ENCODE measurements around the gene S100A7A. TPM values are rescaled to one million over a fixed set of nuclear protein-coding genes. Genes with fewer than 3 reads are reported as not detected.

S100A7A gene
- total RNA-seq, 1 experiment from 2014 or later: not detected

- no peak for DNase-seq (ENCODE audit: low read depth in 1 of 2, low spot score in 2 of 2)
- no peak overlapping the region for H3K27ac ChIP-seq
- peaks cover 7% of the 10 kb centered on the region; the same call in 1 of the 2 replicates for H3K27me3 ChIP-seq (replicated peaks)
- no peak overlapping the region for H3K4me3 ChIP-seq
- H3K9me3 ChIP-seq (replicated peaks): no peaks in the 10 kb centered on the region
- H3K4me1 ChIP-seq (replicated peaks): no peaks in the 10 kb centered on the region
- H3K36me3 ChIP-seq: no peaks in the 10 kb centered on the region
Observed at GRCh38 chr1:153389401-153389800, 26.9 kb upstream of the S100A7A start.

- H3K27ac ChIP-seq: no peak overlapping the region
- peaks cover 7% of the 10 kb centered on the region; the same call in 1 of the 2 replicates for H3K27me3 ChIP-seq (replicated peaks)
- H3K9me3 ChIP-seq (replicated peaks): no peaks in the 10 kb centered on the region
- H3K36me3 ChIP-seq: no peaks in the 10 kb centered on the region
- DNase-seq (ENCODE audit: low read depth in 1 of 2, low spot score in 2 of 2): no peak
- H3K4me3 ChIP-seq: no peak overlapping the region
- H3K4me1 ChIP-seq (replicated peaks): no peaks in the 10 kb centered on the region
Observed at GRCh38 chr1:153389973-153390879, 26.1 kb upstream of the S100A7A start.

GRCh38 chr1:153390938-153391710 is 25.2 kb upstream of the S100A7A start, which contains the start of gene S100A8:
TSS of gene S100A8 (minus strand) at chr1:153391073. CDS start at chr1:153390535, 538 bp downstream.
- H3K27me3 ChIP-seq (replicated peaks): peaks cover 12% of the 10 kb centered on the region
- no peaks in the 10 kb centered on the region for H3K9me3 ChIP-seq (replicated peaks)
- H3K36me3 ChIP-seq: no peaks in the 10 kb centered on the region
- H3K27ac ChIP-seq: no peak within 1 kb of the TSS
- no peak within 1 kb of the TSS for H3K4me3 ChIP-seq
- H3K4me1 ChIP-seq (replicated peaks): no peaks in the 10 kb centered on the region
- DNase-seq (ENCODE audit: low read depth in 1 of 2, low spot score in 2 of 2): no peak

- H3K27me3 ChIP-seq (replicated peaks): peaks cover 20% of the 10 kb centered on the region
- DNase-seq (ENCODE audit: low read depth in 1 of 2, low spot score in 2 of 2): no peak
- H3K9me3 ChIP-seq (replicated peaks): no peaks in the 10 kb centered on the region
- H3K4me3 ChIP-seq: no peak overlapping the region
- H3K27ac ChIP-seq: no peak overlapping the region
- H3K36me3 ChIP-seq: no peaks in the 10 kb centered on the region
- no peaks in the 10 kb centered on the region for H3K4me1 ChIP-seq (replicated peaks)
Observed at GRCh38 chr1:153392258-153392657, 24.1 kb upstream of the S100A7A start.

GRCh38 chr1:153392822-153393221 is 23.5 kb upstream of the S100A7A start:
- Histone ChIP-seq H3K27ac (no peak overlapping the region), H3K9me3 (replicated peaks) (no peaks in the 10 kb centered on the region), H3K27me3 (replicated peaks) (peaks cover 20% of the 10 kb centered on the region; the same call in 1 of the 2 replicates), H3K4me1 (replicated peaks) (no peaks in the 10 kb centered on the region), H3K4me3 (no peak overlapping the region), H3K36me3 (no peaks in the 10 kb centered on the region)
- DNase-seq (ENCODE audit: low read depth in 1 of 2, low spot score in 2 of 2): no peak

- Histone ChIP-seq H3K27me3 (replicated peaks) (peaks cover 26% of the 10 kb centered on the region; the same call in 1 of the 2 replicates), H3K27ac (no peak overlapping the region), H3K4me1 (replicated peaks) (no peaks in the 10 kb centered on the region), H3K9me3 (replicated peaks) (no peaks in the 10 kb centered on the region), H3K36me3 (no peaks in the 10 kb centered on the region), H3K4me3 (no peak overlapping the region)
- DNase-seq (ENCODE audit: low read depth in 1 of 2, low spot score in 2 of 2): peak in 1 of 2 experiments; percentile 35
Observed at GRCh38 chr1:153393926-153394325, 22.4 kb upstream of the S100A7A start.

GRCh38 chr1:153394391-153394790 is 21.9 kb upstream of the S100A7A start:
- Histone ChIP-seq H3K27me3 (replicated peaks) (peaks cover 21% of the 10 kb centered on the region), H3K36me3 (no peaks in the 10 kb centered on the region), H3K4me1 (replicated peaks) (no peaks in the 10 kb centered on the region), H3K9me3 (replicated peaks) (no peaks in the 10 kb centered on the region), H3K27ac (no peak overlapping the region), H3K4me3 (no peak overlapping the region)
- peak in 1 of 2 experiments; percentile 24 for DNase-seq (ENCODE audit: low read depth in 1 of 2, low spot score in 2 of 2)

GRCh38 chr1:153395136-153395685 is 21.1 kb upstream of the S100A7A start:
- no peak for DNase-seq (ENCODE audit: low read depth in 1 of 2, low spot score in 2 of 2)
- peaks cover 25% of the 10 kb centered on the region for H3K27me3 ChIP-seq (replicated peaks)
- H3K36me3 ChIP-seq: no peaks in the 10 kb centered on the region
- no peaks in the 10 kb centered on the region for H3K9me3 ChIP-seq (replicated peaks)
- no peak overlapping the region for H3K27ac ChIP-seq
- no peak overlapping the region for H3K4me3 ChIP-seq
- no peaks in the 10 kb centered on the region for H3K4me1 ChIP-seq (replicated peaks)

GRCh38 chr1:153395776-153396175 is 20.5 kb upstream of the S100A7A start:
- H3K27me3 ChIP-seq (replicated peaks): peaks cover 31% of the 10 kb centered on the region
- no peak overlapping the region for H3K27ac ChIP-seq

GRCh38 chr1:153396461-153396860 is 19.9 kb upstream of the S100A7A start:
- Histone ChIP-seq H3K4me3 (no peak overlapping the region), H3K36me3 (no peaks in the 10 kb centered on the region), H3K9me3 (replicated peaks) (no peaks in the 10 kb centered on the region), H3K4me1 (replicated peaks) (no peaks in the 10 kb centered on the region), H3K27me3 (replicated peaks) (peaks cover 37% of the 10 kb centered on the region), H3K27ac (no peak overlapping the region)
- DNase-seq (ENCODE audit: low read depth in 1 of 2, low spot score in 2 of 2): no peak

More at GRCh38 chr1:153395776-153396175, 20.5 kb upstream of the S100A7A start:
- Histone ChIP-seq H3K4me1 (replicated peaks) (no peaks in the 10 kb centered on the region), H3K9me3 (replicated peaks) (no peaks in the 10 kb centered on the region), H3K36me3 (no peaks in the 10 kb centered on the region), H3K4me3 (no peak overlapping the region)
- DNase-seq (ENCODE audit: low read depth in 1 of 2, low spot score in 2 of 2): no peak

GRCh38 chr1:153397051-153397923 is 19.0 kb upstream of the S100A7A start:
- Histone ChIP-seq H3K4me3 (no peak overlapping the region), H3K27me3 (replicated peaks) (peaks cover 42% of the 10 kb centered on the region), H3K9me3 (replicated peaks) (no peaks in the 10 kb centered on the region), H3K4me1 (replicated peaks) (no peaks in the 10 kb centered on the region), H3K27ac (no peak overlapping the region), H3K36me3 (no peaks in the 10 kb centered on the region)
- no peak for DNase-seq (ENCODE audit: low read depth in 1 of 2, low spot score in 2 of 2)

- Histone ChIP-seq H3K4me1 (replicated peaks) (no peaks in the 10 kb centered on the region), H3K36me3 (no peaks in the 10 kb centered on the region), H3K27me3 (replicated peaks) (peaks cover 42% of the 10 kb centered on the region), H3K9me3 (replicated peaks) (no peaks in the 10 kb centered on the region), H3K4me3 (no peak overlapping the region), H3K27ac (no peak overlapping the region)
- DNase-seq (ENCODE audit: low read depth in 1 of 2, low spot score in 2 of 2): no peak
Observed at GRCh38 chr1:153397924-153398651, 18.2 kb upstream of the S100A7A start.

Measured in SJSA1 (cell line).